ENCODE measurements around the gene KRT2. TPM values are rescaled to one million over a fixed set of nuclear protein-coding genes. Genes with fewer than 3 reads are reported as not detected.

Gene KRT2
- total and polyA plus RNA-seq, 2 of the 4 experiments (the other 2 are of a cell fraction) = not detected

- Histone ChIP-seq H2BK20ac (ENCODE audit: low read depth, low read length) (no peak overlapping the region), H3K9me3 (ENCODE audit: control insufficient read depth, insufficient read depth, low read length) (no peaks in the 10 kb centered on the region), H2BK120ac (ENCODE audit: low read depth, low read length) (no peak overlapping the region), H3K23ac (ENCODE audit: low read depth, low read length) (no peak overlapping the region), H2BK5ac (ENCODE audit: low read depth, low read length, poor library complexity, severe bottlenecking) (no peak overlapping the region), H2AK9ac (replicated peaks; ENCODE audit: low read depth, low read length, poor library complexity) (no peak overlapping the region), H4K5ac (ENCODE audit: low read depth, low read length) (no peak overlapping the region), H3K36me3 (ENCODE audit: control insufficient read depth, insufficient read depth, low read length) (no peaks in the 10 kb centered on the region), H3K27me3 (ENCODE audit: control insufficient read depth, insufficient read depth, low read length) (peaks cover 8% of the 10 kb centered on the region), H3K9me1 (ENCODE audit: insufficient read depth, low read length) (no peaks in the 10 kb centered on the region), H3K79me1 (ENCODE audit: low read depth in 1 of 2, low read length in 2 of 2) (no peaks in the 10 kb centered on the region), H3K27ac (ENCODE audit: insufficient read depth, low read length) (no peak overlapping the region), H3K14ac (replicated peaks; ENCODE audit: low read depth, low read length) (no peak overlapping the region), H2AFZ (replicated peaks; ENCODE audit: low read length, poor library complexity) (no peak overlapping the region), H3K18ac (ENCODE audit: low read depth, low read length) (no peak overlapping the region), H2AK5ac (ENCODE audit: low read depth, low read length) (no peak overlapping the region), H4K8ac (ENCODE audit: low read depth in 2 of 2, low read length in 2 of 2) (no peak overlapping the region), H3K4me2 (ENCODE audit: low read depth, low read length) (no peak overlapping the region), H4K91ac (ENCODE audit: insufficient read depth, low read depth, low read length) (no peak overlapping the region), H4K20me1 (ENCODE audit: insufficient read depth, low read length) (no peaks in the 10 kb centered on the region; the same call in 1 of the 2 replicates), H3K4ac (ENCODE audit: low read depth, low read length) (no peak overlapping the region), H3K4me3 (ENCODE audit: insufficient read depth, low read depth, low read length) (no peak overlapping the region), H3K56ac (ENCODE audit: extremely low read depth, insufficient read depth, low read length) (no peak overlapping the region), H3K9ac (ENCODE audit: low read depth, low read length) (no peak overlapping the region), H3K4me1 (ENCODE audit: control insufficient read depth, insufficient read depth, low read length) (no peaks in the 10 kb centered on the region), H2BK15ac (ENCODE audit: low read depth, low read length) (no peak overlapping the region)
- TF ChIP-seq NFE2L2 (IDR thresholded peaks at IDR 0.05; ENCODE audit: low read depth, low read length) (no peak), CEBPB (IDR thresholded peaks at IDR 0.05; ENCODE audit: low read depth, low read length) (no peak), BHLHE40 (IDR thresholded peaks at IDR 0.05; ENCODE audit: low read depth, low read length) (no peak), RAD21 (IDR thresholded peaks at IDR 0.05; ENCODE audit: low read length) (no peak), USF2 (IDR thresholded peaks at IDR 0.05; ENCODE audit: low read depth, low read length) (no peak), POLR2A (IDR thresholded peaks at IDR 0.05; ENCODE audit: low read depth, low read length) (no peak), RFX5 (IDR thresholded peaks at IDR 0.05; ENCODE audit: low read depth, low read length) (no peak), ELK1 (IDR thresholded peaks at IDR 0.05; ENCODE audit: borderline replicate concordance, low read depth, low read length) (no peak), MXI1 (IDR thresholded peaks at IDR 0.05; ENCODE audit: borderline replicate concordance, low read depth, low read length) (no peak), FOS (IDR thresholded peaks at IDR 0.05; ENCODE audit: low read depth, low read length) (no peak), SMC3 (IDR thresholded peaks at IDR 0.05; ENCODE audit: low read depth, low read length) (no peak), MAZ (IDR thresholded peaks at IDR 0.05; ENCODE audit: borderline replicate concordance, low read depth, low read length) (no peak), MAFK (IDR thresholded peaks at IDR 0.05; ENCODE audit: low read depth, low read length) (no peak), CHD1 (IDR thresholded peaks at IDR 0.05; ENCODE audit: low read depth, low read length) (no peak), CTCF (conservative IDR thresholded peaks at IDR 0.05; ENCODE audit: low read depth, low read length) (no peak), RCOR1 (IDR thresholded peaks at IDR 0.05; ENCODE audit: insufficient replicate concordance, low read length) (no peak)
- DNase-seq (no peak), ATAC-seq (ENCODE audit: low read depth) (no peak)
- no TSS peak for BruUV-seq (replicated peaks)
- ChIA-PET CTCF (no interaction called here), POLR2A (ENCODE audit: unreplicated experiment) (no interaction called here)
- WGBS, 2 experiments (ENCODE audit: extremely low coverage in 2 of 2, insufficient read length in 1 of 2) = no CpG with 5 or more reads among the region's 4 CpGs
- in situ Hi-C loops (cut with MboI; ENCODE audit: low sequenced_read_pairs) (no loop called here), dilution Hi-C loops (cut with HindIII; ENCODE audit: low sequenced_read_pairs, unreplicated experiment) (no loop called here), intact Hi-C loops (cut with micrococcal nuclease) (no loop called here)
These were observed 23.9 kb downstream of the KRT2 start for GRCh38 chr12:52628111-52628507.

Measured in IMR-90 (cell line).